ENCODE data around the gene MGST2. TPM values are rescaled to one million over a fixed set of nuclear protein-coding genes. Genes with fewer than 3 reads are reported as not detected.

Gene MGST2
- polyA plus RNA-seq, 1 donor from 2014 or later = 2.0 TPM

DNA sequence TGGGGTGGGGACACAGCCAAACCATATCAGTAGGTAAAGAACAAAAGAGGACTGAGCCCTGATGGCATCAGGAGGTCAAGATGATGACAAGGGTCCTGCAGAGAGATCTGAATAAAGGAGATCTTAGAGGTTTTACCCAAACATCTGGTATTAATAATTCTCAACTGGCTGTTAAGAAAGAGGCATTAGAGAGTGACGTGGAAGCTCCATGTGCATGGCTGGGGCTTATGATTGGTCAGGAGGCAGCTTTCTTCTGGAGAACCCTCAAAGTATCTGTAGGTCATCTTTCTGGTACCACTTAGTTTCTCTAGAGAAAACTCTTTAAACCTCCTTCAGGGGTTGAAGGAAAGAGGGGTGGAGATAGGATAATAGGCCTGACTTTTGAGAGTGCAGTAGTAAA, 18.7 kb downstream of the MGST2 start:
- no peaks in the 10 kb centered on the region for H3F3A ChIP-seq (ENCODE audit: insufficient read depth, low read length, poor library complexity, severe bottlenecking)
- H3K27me3 ChIP-seq (ENCODE audit: insufficient read depth, low read depth, low read length) = no peaks in the 10 kb centered on the region
- no peaks in the 10 kb centered on the region for H3K79me2 ChIP-seq (replicated peaks; ENCODE audit: insufficient read depth, low read length)
- no peak overlapping the region for H3K4me2 ChIP-seq (ENCODE audit: low read length)
- H3K36me3 ChIP-seq (ENCODE audit: insufficient read depth, low read length) = no peaks in the 10 kb centered on the region
- H4K20me1 ChIP-seq (ENCODE audit: insufficient read depth) = no peaks in the 10 kb centered on the region
- H3K9ac ChIP-seq (ENCODE audit: low read length) = no peak overlapping the region
- no peaks in the 10 kb centered on the region for H3K9me3 ChIP-seq (ENCODE audit: low read length)
- H3K9me2 ChIP-seq (ENCODE audit: insufficient read depth, low read length) = no peaks in the 10 kb centered on the region
- no peak overlapping the region for H3K27ac ChIP-seq (ENCODE audit: low read length)
- no peak overlapping the region for H3K4me3 ChIP-seq (ENCODE audit: low read length)
- TF ChIP-seq EP300 (conservative IDR thresholded peaks at IDR 0.05; ENCODE audit: poor library complexity, severe bottlenecking) (no peak), POLR2AphosphoS5 (IDR thresholded peaks at IDR 0.05) (no peak), TAF1 (IDR thresholded peaks at IDR 0.05; ENCODE audit: low read depth) (no peak), REST (IDR thresholded peaks at IDR 0.05; ENCODE audit: borderline replicate concordance) (no peak), EZH2 (IDR thresholded peaks at IDR 0.05; ENCODE audit: borderline replicate concordance, insufficient read depth, low read length, poor library complexity, severe bottlenecking) (no peak), RAD21 (conservative IDR thresholded peaks at IDR 0.05) (no peak)
- no peak overlapping the region for H2AFZ ChIP-seq (ENCODE audit: low read depth, low read length)

- H3K9me3 ChIP-seq (ENCODE audit: low read length) = no peaks in the 10 kb centered on the region
- no peaks in the 10 kb centered on the region for H3K27me3 ChIP-seq (ENCODE audit: insufficient read depth, low read depth, low read length)
- no peak overlapping the region for H3K4me2 ChIP-seq (ENCODE audit: low read length)
- H3K9ac ChIP-seq (ENCODE audit: low read length) = no peak overlapping the region
- no peak overlapping the region for H2AFZ ChIP-seq (ENCODE audit: low read depth, low read length)
- H3K36me3 ChIP-seq (ENCODE audit: insufficient read depth, low read length) = no peaks in the 10 kb centered on the region
- H3F3A ChIP-seq (ENCODE audit: insufficient read depth, low read length, poor library complexity, severe bottlenecking) = no peaks in the 10 kb centered on the region
- TF ChIP-seq EP300 (conservative IDR thresholded peaks at IDR 0.05; ENCODE audit: poor library complexity, severe bottlenecking) (no peak), RAD21 (conservative IDR thresholded peaks at IDR 0.05) (no peak), SMC3 (conservative IDR thresholded peaks at IDR 0.05; ENCODE audit: poor library complexity) (no peak), POLR2AphosphoS5 (IDR thresholded peaks at IDR 0.05) (no peak), TAF1 (IDR thresholded peaks at IDR 0.05; ENCODE audit: low read depth) (no peak)
- TF ChIP-seq, protein P1, sequence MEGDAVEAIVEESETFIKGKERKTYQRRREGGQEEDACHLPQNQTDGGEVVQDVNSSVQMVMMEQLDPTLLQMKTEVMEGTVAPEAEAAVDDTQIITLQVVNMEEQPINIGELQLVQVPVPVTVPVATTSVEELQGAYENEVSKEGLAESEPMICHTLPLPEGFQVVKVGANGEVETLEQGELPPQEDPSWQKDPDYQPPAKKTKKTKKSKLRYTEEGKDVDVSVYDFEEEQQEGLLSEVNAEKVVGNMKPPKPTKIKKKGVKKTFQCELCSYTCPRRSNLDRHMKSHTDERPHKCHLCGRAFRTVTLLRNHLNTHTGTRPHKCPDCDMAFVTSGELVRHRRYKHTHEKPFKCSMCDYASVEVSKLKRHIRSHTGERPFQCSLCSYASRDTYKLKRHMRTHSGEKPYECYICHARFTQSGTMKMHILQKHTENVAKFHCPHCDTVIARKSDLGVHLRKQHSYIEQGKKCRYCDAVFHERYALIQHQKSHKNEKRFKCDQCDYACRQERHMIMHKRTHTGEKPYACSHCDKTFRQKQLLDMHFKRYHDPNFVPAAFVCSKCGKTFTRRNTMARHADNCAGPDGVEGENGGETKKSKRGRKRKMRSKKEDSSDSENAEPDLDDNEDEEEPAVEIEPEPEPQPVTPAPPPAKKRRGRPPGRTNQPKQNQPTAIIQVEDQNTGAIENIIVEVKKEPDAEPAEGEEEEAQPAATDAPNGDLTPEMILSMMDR (IDR thresholded peaks at IDR 0.05; ENCODE audit: poor library complexity, severe bottlenecking) = no peak
- H3K9me2 ChIP-seq (ENCODE audit: insufficient read depth, low read length) = no peaks in the 10 kb centered on the region
- no peaks in the 10 kb centered on the region for H3K79me2 ChIP-seq (replicated peaks; ENCODE audit: insufficient read depth, low read length)
- H3K4me3 ChIP-seq (ENCODE audit: low read length) = no peak overlapping the region
- no peak overlapping the region for H3K27ac ChIP-seq (ENCODE audit: low read length)
- H4K20me1 ChIP-seq (ENCODE audit: insufficient read depth) = no peaks in the 10 kb centered on the region
These were observed 19.6 kb downstream of the MGST2 start for GRCh38 chr4:139685180-139685579.

DNA sequence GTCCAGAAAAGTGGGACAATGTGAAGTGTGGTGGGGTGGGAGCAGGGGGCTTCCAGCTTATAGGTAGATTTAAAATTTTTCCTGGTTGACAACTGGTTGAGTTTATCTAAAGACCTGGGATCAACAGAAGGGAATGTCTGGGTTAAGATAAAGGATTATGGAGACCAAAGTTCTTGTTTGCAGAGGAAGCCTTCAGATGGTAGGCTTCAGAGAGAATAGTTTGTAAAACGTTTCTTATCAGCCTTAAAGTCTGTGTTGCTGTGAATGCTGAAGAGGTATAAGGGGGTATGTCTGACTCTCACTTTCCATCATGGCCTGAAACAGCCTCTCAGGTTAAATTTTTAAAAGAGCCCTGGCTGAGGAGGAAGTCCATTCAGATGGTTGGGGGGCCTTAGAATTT, 20.5 kb downstream of the MGST2 start:
- no peak overlapping the region for H3K9ac ChIP-seq (ENCODE audit: low read length)
- H3K9me2 ChIP-seq (ENCODE audit: insufficient read depth, low read length) = no peaks in the 10 kb centered on the region
- no peaks in the 10 kb centered on the region for H4K20me1 ChIP-seq (ENCODE audit: insufficient read depth)
- no peaks in the 10 kb centered on the region for H3F3A ChIP-seq (ENCODE audit: insufficient read depth, low read length, poor library complexity, severe bottlenecking)
- H3K27ac ChIP-seq (ENCODE audit: low read length) = no peak overlapping the region
- TF ChIP-seq SMC3 (conservative IDR thresholded peaks at IDR 0.05; ENCODE audit: poor library complexity) (no peak), TAF1 (IDR thresholded peaks at IDR 0.05; ENCODE audit: low read depth) (no peak), RAD21 (conservative IDR thresholded peaks at IDR 0.05) (no peak), MXI1 (conservative IDR thresholded peaks at IDR 0.05; ENCODE audit: poor library complexity, severe bottlenecking) (no peak), EP300 (conservative IDR thresholded peaks at IDR 0.05; ENCODE audit: poor library complexity, severe bottlenecking) (no peak), POLR2AphosphoS5 (IDR thresholded peaks at IDR 0.05) (no peak), REST (IDR thresholded peaks at IDR 0.05; ENCODE audit: borderline replicate concordance) (no peak), EZH2 (IDR thresholded peaks at IDR 0.05; ENCODE audit: borderline replicate concordance, insufficient read depth, low read length, poor library complexity, severe bottlenecking) (no peak)
- TF ChIP-seq, protein P1 (IDR thresholded peaks at IDR 0.05; ENCODE audit: poor library complexity, severe bottlenecking) = no peak
- H2AFZ ChIP-seq (ENCODE audit: low read depth, low read length) = no peak overlapping the region
- no peaks in the 10 kb centered on the region for H3K36me3 ChIP-seq (ENCODE audit: insufficient read depth, low read length)
- no peaks in the 10 kb centered on the region for H3K9me3 ChIP-seq (ENCODE audit: low read length)
- H3K4me3 ChIP-seq (ENCODE audit: low read length) = no peak overlapping the region
- H3K27me3 ChIP-seq (ENCODE audit: insufficient read depth, low read depth, low read length) = no peaks in the 10 kb centered on the region
- H3K79me2 ChIP-seq (replicated peaks; ENCODE audit: insufficient read depth, low read length) = no peaks in the 10 kb centered on the region
- H3K4me2 ChIP-seq (ENCODE audit: low read length) = no peak overlapping the region

Data from neural cell (in vitro differentiated cells).